Stimulated activated CD4-positive, alpha-beta T cell treated with anti-CD3 and anti-CD28 coated beads, Interleukin-4, amount 100 ng/mL, for 4 hours (primary cell): ENCODE measurements around the gene PAIP2B.
A peak's percentile ranks its signal among the peaks of the same experiment; 100 is the strongest.
"Not testable (repeated sequence)": the region's sequence is repeated elsewhere in the genome, so short reads cannot be mapped to it uniquely, and the experiment has no call there.

Experiments used
- DNase-seq, 2 experiments: peaks; one replicate each; pipeline ENCODE4 v3.0.0-alpha.2; 2020

The PAIP2B gene

GRCh38 chr2:71215447-71215846 lies 11.5 kb downstream of the PAIP2B start:
- DNase-seq, result no peak

GRCh38 chr2:71212336-71212735 lies 14.6 kb downstream of the PAIP2B start:
- no peak for DNase-seq

GRCh38 chr2:71210292-71210691 lies 16.6 kb downstream of the PAIP2B start:
- no peak for DNase-seq

- no peak for DNase-seq
These were observed 18.1 kb downstream of the PAIP2B start for GRCh38 chr2:71208756-71209155.

- DNase-seq, result no peak
These were observed 19.3 kb downstream of the PAIP2B start for GRCh38 chr2:71207601-71208000.

GRCh38 chr2:71206271-71206670 lies 20.6 kb downstream of the PAIP2B start:
- no peak for DNase-seq

GRCh38 chr2:71191570-71191943 lies 35.3 kb downstream of the PAIP2B start:
- no peak for DNase-seq

- DNase-seq, result no peak
These were observed 36.0 kb downstream of the PAIP2B start for GRCh38 chr2:71190656-71191569.

- DNase-seq, result no peak
These were observed 39.3 kb downstream of the PAIP2B start for GRCh38 chr2:71187589-71187988.

- no peak for DNase-seq
These were observed 39.9 kb downstream of the PAIP2B start for GRCh38 chr2:71186973-71187372.

- DNase-seq, result not testable (repeated sequence)
These were observed 43.4 kb downstream of the PAIP2B start for GRCh38 chr2:71183306-71184115.

- DNase-seq, result no peak
These were observed 45.6 kb downstream of the PAIP2B start for GRCh38 chr2:71181316-71181715.

- DNase-seq, result not testable (repeated sequence)
These were observed 48.1 kb downstream of the PAIP2B start for GRCh38 chr2:71178836-71179235.

- no peak for DNase-seq
These were observed 52.7 kb downstream of the PAIP2B start for GRCh38 chr2:71174207-71174606.

- DNase-seq, result no peak
These were observed 53.8 kb downstream of the PAIP2B start for GRCh38 chr2:71173096-71173495.

GRCh38 chr2:71166812-71167211 lies 60.1 kb downstream of the PAIP2B start:
- DNase-seq, result no peak

GRCh38 chr2:71157124-71157793 lies 69.6 kb downstream of the PAIP2B start:
- peak; percentile 37 to 57 for DNase-seq

GRCh38 chr2:71156573-71156972 lies 70.3 kb downstream of the PAIP2B start:
- DNase-seq, result no peak

- no peak for DNase-seq
These were observed 71.1 kb downstream of the PAIP2B start for GRCh38 chr2:71155846-71156245.

- DNase-seq, result no peak
These were observed 72.1 kb downstream of the PAIP2B start for GRCh38 chr2:71154798-71155197.

GRCh38 chr2:71154279-71154678 lies 72.6 kb downstream of the PAIP2B start:
- no peak for DNase-seq

- no peak for DNase-seq
These were observed 73.2 kb downstream of the PAIP2B start for GRCh38 chr2:71153585-71154224.

- DNase-seq, result no peak
These were observed 75.3 kb downstream of the PAIP2B start for GRCh38 chr2:71151620-71152019.
